Osteoblast (primary cell): ENCODE data around the gene LRRFIP1. TPM values are rescaled to one million over a fixed set of nuclear protein-coding genes. Genes with fewer than 3 reads are reported as not detected.

Experiments
- DNase-seq: peaks from one replicate; pipeline ENCODE4 v3.0.0; 2011; ENCODE audit warnings: low spot score, mixed read lengths; ENCODE audit not compliant: insufficient read length; ENCODE audit errors: missing footprints
- H2AFZ ChIP-seq: 2 replicates; pipeline ENCODE4 v1.6.0; 2011; ENCODE audit warnings: mild to moderate bottlenecking, low read length
- H3K27ac ChIP-seq: 2 replicates; pipeline ENCODE4 v1.5.1; 2011; ENCODE audit warnings: mild to moderate bottlenecking, low read depth, low read length, moderate library complexity
- H3K27me3 ChIP-seq: 2 replicates; pipeline ENCODE4 v1.6.0; 2012; ENCODE audit warnings: mild to moderate bottlenecking, control low read depth, inconsistent platforms, low read length, moderate library complexity; ENCODE audit not compliant: insufficient read depth
- H3K36me3 ChIP-seq: 2 replicates; pipeline ENCODE4 v1.5.1; 2011; ENCODE audit warnings: mild to moderate bottlenecking, low read length, control low read depth, moderate library complexity; ENCODE audit not compliant: insufficient read depth
- H3K4me1 ChIP-seq: 2 replicates; pipeline ENCODE4 v1.5.1; 2011; ENCODE audit warnings: mild to moderate bottlenecking, low read length, control low read depth, moderate library complexity; ENCODE audit not compliant: insufficient read depth
- H3K4me2 ChIP-seq: 2 replicates; pipeline ENCODE4 v1.6.0; 2011; ENCODE audit warnings: mild to moderate bottlenecking, low read length; ENCODE audit not compliant: insufficient read depth
- H3K4me3 ChIP-seq: fragments of 200-600 bp; sonication (generic); 3 replicates; pipeline ENCODE4 v1.5.1; 2012; ENCODE audit warnings: mild to moderate bottlenecking, low read length, inconsistent platforms; ENCODE audit not compliant: insufficient read depth
- H3K79me2 ChIP-seq: 2 replicates; pipeline ENCODE4 v1.6.0; 2012; ENCODE audit warnings: mild to moderate bottlenecking, low read length, control low read depth, inconsistent platforms; ENCODE audit not compliant: insufficient read depth
- H3K9me3 ChIP-seq: 2 replicates; pipeline ENCODE4 v1.5.1; 2011; ENCODE audit warnings: low read depth, low read length, control low read depth
- H4K20me1 ChIP-seq: 2 replicates; pipeline ENCODE4 v1.6.0; 2012; ENCODE audit warnings: mild to moderate bottlenecking, low read length, control low read depth; ENCODE audit not compliant: insufficient read depth
- total RNA-seq: library from RNA; depleted of rRNA; stranded (reverse); fragments of >200 nt; gene quantifications from 2 replicates; pipeline ENCODE4 v1.2.3, GENCODE V29; 2012
- TF ChIP-seq, protein P1 (sequence below): IDR thresholded peaks from 2 replicates; pipeline ENCODE4 v1.5.1; 2011; ENCODE audit warnings: mild to moderate bottlenecking, low read depth, low read length, moderate library complexity; ENCODE audit errors: extremely low read depth

Gene LRRFIP1
- total RNA-seq, 1 donor, result 51.8 TPM

DNA sequence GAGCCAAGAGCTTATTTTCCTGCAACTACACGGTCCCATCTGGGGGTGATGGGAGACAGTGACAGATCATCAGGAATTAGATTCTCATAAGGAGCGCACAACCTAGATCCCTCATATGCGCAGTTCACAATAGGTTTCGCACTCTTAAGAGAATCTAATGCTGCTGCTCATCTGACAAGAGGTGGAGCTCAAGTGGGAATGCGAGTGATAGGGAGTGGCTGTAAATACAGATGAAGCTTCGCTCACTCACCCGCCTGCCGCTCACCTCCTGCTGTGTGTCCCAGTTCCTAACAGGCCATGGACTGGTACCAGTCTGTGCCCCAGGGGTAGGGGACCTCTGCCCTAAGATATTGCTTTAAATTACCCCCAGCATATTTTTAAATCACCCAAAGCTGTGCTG lies 10.8 kb downstream of the LRRFIP1 start:
- Histone ChIP-seq H3K27ac (no peak overlapping the region), H3K4me1 (no peaks in the 10 kb centered on the region), H3K4me3 (no peak overlapping the region), H3K4me2 (no peak overlapping the region), H4K20me1 (peaks cover 38% of the 10 kb centered on the region), H3K9me3 (peaks cover 3% of the 10 kb centered on the region), H2AFZ (no peak overlapping the region), H3K36me3 (no peaks in the 10 kb centered on the region), H3K27me3 (no peaks in the 10 kb centered on the region), H3K79me2 (peaks cover 44% of the 10 kb centered on the region)
- TF ChIP-seq, protein P1, sequence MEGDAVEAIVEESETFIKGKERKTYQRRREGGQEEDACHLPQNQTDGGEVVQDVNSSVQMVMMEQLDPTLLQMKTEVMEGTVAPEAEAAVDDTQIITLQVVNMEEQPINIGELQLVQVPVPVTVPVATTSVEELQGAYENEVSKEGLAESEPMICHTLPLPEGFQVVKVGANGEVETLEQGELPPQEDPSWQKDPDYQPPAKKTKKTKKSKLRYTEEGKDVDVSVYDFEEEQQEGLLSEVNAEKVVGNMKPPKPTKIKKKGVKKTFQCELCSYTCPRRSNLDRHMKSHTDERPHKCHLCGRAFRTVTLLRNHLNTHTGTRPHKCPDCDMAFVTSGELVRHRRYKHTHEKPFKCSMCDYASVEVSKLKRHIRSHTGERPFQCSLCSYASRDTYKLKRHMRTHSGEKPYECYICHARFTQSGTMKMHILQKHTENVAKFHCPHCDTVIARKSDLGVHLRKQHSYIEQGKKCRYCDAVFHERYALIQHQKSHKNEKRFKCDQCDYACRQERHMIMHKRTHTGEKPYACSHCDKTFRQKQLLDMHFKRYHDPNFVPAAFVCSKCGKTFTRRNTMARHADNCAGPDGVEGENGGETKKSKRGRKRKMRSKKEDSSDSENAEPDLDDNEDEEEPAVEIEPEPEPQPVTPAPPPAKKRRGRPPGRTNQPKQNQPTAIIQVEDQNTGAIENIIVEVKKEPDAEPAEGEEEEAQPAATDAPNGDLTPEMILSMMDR, result no peak
- DNase-seq, result no peak

DNA sequence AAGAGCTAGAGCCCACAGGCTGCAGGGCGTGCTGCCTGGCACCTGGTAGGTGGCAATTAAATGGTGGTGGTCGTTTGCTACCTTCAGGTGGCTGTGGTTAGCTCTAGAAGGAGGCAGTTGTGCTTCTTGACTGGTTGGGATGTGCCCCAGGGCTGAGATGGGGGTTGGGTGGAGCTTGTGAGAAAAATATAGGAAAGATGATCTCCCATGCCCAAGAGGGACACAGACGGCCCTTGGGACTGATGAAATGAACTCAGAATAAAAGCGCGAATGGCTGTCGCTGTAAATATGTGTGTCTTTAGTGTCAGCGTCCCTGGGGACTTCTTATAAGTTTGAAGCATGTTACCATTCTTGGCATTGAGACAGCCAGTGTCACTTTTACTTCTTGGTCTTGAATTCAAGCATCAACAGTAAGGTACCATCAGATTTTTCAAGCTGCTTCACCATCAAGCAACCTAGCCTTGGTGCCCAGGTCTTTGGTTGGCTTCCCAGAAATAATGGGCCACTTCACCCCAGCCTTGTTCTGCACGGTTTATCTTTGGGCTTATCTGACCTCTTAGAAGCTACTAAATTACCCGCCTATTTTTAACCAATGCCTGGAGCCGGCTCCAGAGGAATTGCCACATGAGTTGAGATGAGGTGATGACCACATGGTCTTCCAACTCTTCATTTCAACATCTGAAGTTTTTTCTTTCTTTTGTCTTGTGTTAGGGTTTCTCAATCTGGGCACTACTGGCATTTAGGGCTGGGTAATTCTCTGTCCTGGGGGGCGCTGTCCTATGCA lies 11.9 kb downstream of the LRRFIP1 start:
- Histone ChIP-seq H3K4me1 (no peaks in the 10 kb centered on the region), H3K27me3 (no peaks in the 10 kb centered on the region), H3K27ac (no peak overlapping the region), H3K79me2 (peaks cover 43% of the 10 kb centered on the region), H3K9me3 (peaks cover 3% of the 10 kb centered on the region), H3K4me2 (no peak overlapping the region), H2AFZ (no peak overlapping the region), H3K36me3 (no peaks in the 10 kb centered on the region), H4K20me1 (peaks cover 39% of the 10 kb centered on the region), H3K4me3 (no peak overlapping the region)
- DNase-seq, result no peak
- TF ChIP-seq, protein P1, result no peak

DNA sequence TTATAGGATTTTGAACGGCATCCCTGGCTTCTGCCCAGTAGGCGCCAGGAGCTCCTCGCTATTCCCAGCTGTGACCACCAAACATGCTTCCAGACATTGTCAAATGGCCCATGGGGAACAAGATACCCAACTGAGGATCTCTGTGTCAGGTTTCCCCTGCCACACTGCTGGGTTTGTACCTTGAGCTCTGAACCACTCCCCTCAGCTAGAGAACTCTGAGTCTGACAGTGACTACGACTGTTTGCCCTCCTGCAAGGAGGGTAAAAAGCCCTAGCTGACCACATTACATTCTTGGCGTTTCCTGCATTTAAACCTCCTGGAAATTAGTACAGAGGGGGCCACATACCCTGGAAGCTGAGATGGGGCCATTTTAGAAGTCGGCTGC lies 12.4 kb downstream of the LRRFIP1 start:
- H2AFZ ChIP-seq, result no peak overlapping the region
- H4K20me1 ChIP-seq, result peaks cover 37% of the 10 kb centered on the region
- H3K36me3 ChIP-seq, result peaks cover 2% of the 10 kb centered on the region
- no peaks in the 10 kb centered on the region for H3K4me1 ChIP-seq
- no peaks in the 10 kb centered on the region for H3K9me3 ChIP-seq
- no peak overlapping the region for H3K4me2 ChIP-seq
- H3K27me3 ChIP-seq, result no peaks in the 10 kb centered on the region
- no peak overlapping the region for H3K4me3 ChIP-seq
- H3K27ac ChIP-seq, result no peak overlapping the region
- peaks cover 43% of the 10 kb centered on the region for H3K79me2 ChIP-seq
- DNase-seq, result no peak
- TF ChIP-seq, protein P1, result no peak

DNA sequence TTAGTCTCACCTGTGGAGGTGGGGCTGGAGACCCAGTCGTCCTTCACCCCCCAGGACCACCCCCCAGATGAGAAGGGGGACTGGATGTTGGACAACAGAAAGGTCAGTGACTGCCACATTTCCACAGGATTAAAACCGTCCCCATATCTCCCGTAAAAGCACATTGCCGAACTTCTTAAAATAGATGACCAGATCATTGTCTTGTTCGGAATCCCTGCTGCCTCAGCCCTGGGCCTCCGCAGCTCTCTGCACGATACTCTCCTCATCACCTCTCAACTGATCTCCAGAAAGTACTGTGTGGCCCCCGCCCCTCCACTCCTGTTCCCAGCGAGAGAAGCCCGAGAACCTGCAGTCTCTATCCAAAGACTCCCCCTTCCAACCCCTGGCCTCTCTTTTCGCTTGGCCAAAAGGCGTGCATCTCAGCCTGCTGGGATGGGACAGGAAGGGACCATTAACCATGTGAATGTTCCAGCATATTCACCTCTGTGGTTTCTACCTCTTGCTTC lies 13.2 kb downstream of the LRRFIP1 start:
- Histone ChIP-seq H2AFZ (no peak overlapping the region), H3K4me1 (no peaks in the 10 kb centered on the region), H3K27me3 (no peaks in the 10 kb centered on the region), H3K36me3 (peaks cover 5% of the 10 kb centered on the region), H3K4me3 (no peak overlapping the region), H3K9me3 (no peaks in the 10 kb centered on the region), H3K27ac (no peak overlapping the region), H3K79me2 (peaks cover 44% of the 10 kb centered on the region), H4K20me1 (peaks cover 38% of the 10 kb centered on the region), H3K4me2 (no peak overlapping the region)
- DNase-seq, result no peak
- TF ChIP-seq, protein P1, result no peak
